Measurements from ENCODE around the gene INTS6.

GRCh38 chr13:51419001-51419636, 33.7 kb downstream of the INTS6 start:
- TF ChIP-seq CTCF (IDR thresholded peaks at IDR 0.05; ENCODE audit: insufficient read depth, low read length) (no peak), POLR2AphosphoS5 (IDR thresholded peaks at IDR 0.05; ENCODE audit: low read depth) (no peak), SPI1 (IDR thresholded peaks at IDR 0.05; ENCODE audit: borderline replicate concordance, low read depth) (peak; percentile 56; the same call in 1 of the 2 replicates), REST (IDR thresholded peaks at IDR 0.05; ENCODE audit: insufficient replicate concordance, low read depth) (no peak)
